GM18858 (cell line): ENCODE data around the gene UBFD1.
"Not testable (repeated sequence)": the region's sequence is repeated elsewhere in the genome, so short reads cannot be mapped to it uniquely, and the experiment has no call there.

ENCODE experiments used
- ATAC-seq: cut with Tn5 transposase; IDR thresholded peaks from one replicate; pipeline ENCODE4 v1.9.1; 2021; ENCODE audit not compliant: unreplicated experiment

The UBFD1 gene

DNA sequence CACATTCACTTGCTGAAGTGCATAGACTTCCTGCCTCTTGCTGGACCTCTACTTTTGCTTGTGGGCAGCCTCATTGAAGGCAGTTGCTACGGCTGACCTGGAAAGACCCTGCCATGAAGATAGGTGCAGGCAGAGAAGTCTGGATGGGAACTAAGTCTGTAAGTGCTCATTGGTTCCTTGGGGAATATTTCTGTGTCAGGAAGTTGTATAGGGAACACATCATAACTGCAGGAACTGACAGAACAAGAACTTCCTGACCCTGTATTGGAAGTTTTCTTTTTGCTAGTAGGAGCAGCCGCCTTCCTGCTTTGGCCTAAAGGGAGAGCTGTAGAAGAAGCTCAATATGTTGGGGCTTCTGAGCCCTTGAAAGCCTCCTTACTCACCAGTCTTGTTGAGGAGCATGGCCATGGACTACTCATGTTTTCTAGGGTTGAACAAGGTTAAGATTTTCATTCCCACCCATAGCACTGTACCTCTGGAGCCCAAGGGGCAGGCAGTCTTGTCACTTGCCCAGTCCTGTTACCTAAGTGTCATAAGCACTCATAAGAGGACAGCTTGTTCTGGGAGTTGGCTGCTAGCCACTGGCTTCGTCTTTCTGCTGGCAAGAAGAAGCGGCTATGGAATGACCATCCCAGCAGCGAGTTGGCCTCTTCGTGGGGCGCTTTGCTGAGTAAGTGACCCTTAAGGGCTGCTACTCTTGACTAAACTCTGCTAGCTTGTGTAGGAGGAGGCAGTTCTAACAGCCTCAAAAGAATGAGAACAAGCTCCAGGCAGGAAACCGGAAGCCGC is 7.2 kb downstream of the UBFD1 start:
- no peak for ATAC-seq

GRCh38 chr16:23566724-23567123 is 9.2 kb downstream of the UBFD1 start:
- no peak for ATAC-seq

- ATAC-seq, result no peak
These were observed 10.1 kb downstream of the UBFD1 start for GRCh38 chr16:23567602-23568001.

- no peak for ATAC-seq
These were observed 13.6 kb downstream of the UBFD1 start for GRCh38 chr16:23570992-23571632.

- no peak for ATAC-seq
These were observed 14.4 kb downstream of the UBFD1 start for GRCh38 chr16:23571895-23572294.

- ATAC-seq, result no peak
These were observed 14.9 kb downstream of the UBFD1 start for GRCh38 chr16:23572394-23572793.

DNA sequence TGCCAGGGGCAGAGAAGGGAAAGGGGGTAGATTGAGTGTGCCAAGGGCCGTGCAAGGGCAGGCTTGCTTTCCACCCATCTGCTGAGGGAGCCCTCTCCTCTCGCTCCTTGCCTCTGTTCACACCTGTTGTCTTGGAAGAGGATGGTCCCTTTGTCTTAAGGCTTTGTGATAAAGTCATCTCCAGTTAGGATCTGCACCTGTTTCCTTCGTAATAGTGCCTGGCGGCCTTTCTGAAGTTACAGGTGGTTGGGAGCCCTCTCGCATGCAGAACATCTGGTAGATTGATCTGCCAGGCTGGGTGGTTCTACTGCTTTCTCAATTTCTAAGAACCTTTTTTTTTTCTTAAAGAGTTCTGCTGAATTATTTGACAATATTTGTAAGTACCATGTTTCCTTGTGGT is 16.3 kb downstream of the UBFD1 start:
- no peak for ATAC-seq

- no peak for ATAC-seq
These were observed 18.3 kb downstream of the UBFD1 start for GRCh38 chr16:23575834-23576233.

GRCh38 chr16:23577493-23577892 is 20.0 kb downstream of the UBFD1 start:
- no peak for ATAC-seq

GRCh38 chr16:23578101-23578830 is 20.7 kb downstream of the UBFD1 start:
- ATAC-seq, result no peak

DNA sequence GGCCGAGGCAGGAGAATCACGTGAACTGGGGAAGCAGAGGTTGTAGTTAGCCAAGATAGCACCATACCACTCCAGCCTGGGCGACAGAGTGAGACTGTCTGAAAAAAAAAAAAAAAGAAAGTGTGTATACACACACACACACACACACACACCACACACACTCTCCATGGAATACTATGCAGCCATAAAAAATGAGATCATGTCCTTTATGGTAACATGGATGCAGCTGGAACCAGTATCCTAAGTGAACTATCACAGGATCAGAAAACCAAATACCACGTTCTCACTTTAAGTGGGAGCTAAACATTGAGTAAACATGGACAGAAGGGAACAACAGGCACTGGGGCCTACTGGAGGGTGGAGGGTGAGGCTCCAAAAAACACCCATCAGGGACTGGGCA is 21.8 kb downstream of the UBFD1 start:
- no peak for ATAC-seq

DNA sequence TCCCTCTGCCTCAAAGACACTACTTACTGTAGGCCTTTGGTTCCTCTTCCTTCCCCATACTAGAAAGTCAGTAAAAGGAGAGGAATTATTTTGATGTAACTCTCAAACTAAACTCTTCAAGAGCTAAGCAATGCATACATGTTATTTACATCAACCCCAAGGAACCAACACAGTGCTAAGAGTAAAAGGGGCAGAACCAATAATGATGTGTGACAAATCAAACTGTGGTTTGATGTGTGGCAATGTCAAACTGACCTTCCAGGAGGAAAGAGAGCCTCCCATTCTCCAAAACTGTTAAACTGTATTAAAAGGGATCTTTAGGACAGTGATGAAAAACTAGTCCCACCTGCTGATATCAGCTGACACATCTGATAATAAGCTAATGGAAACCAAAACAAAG is 22.9 kb downstream of the UBFD1 start:
- ATAC-seq, result no peak

GRCh38 chr16:23581764-23582163 is 24.2 kb downstream of the UBFD1 start:
- no peak for ATAC-seq

DNA sequence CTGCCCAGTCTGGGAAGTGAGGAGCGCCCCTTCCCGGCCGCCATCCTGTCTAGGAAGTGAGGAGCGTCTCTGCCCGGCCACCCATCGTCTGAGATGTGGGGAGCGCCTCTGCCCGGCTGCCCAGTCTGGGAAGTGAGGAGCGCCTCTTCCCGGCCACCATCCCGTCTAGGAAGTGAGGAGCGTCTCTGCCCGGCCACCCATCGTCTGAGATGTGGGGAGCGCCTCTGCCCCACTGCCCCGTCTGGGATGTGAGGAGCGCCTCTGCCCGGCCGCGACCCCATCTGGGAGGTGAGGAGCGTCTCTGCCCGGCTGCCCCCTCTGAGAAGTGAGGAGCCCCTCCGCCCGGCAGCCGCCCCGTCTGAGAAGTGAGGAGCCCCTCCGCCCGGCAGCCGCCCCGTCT is 25.7 kb downstream of the UBFD1 start:
- not testable (repeated sequence) for ATAC-seq

- ATAC-seq, result no peak
These were observed 26.9 kb downstream of the UBFD1 start for GRCh38 chr16:23584186-23585076.

DNA sequence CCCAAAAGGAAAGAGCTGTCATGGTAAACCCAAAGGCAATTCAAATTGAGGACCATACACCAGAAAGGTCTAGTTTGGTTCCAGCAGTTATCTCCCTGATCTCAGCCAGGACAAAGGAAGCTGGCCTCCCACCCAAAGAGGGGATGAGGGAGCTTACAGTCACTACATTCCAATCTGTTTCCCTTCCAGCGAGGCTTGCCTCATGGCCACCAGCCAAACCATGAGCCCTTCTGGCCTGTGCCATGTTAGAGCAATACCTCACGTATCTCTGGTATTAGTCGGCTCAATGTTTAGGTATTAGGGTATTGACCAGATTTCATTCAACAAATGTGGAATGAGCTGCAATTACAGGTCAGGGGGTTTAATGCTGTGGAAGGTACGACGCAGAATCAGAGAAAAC is 30.2 kb downstream of the UBFD1 start:
- no peak for ATAC-seq

DNA sequence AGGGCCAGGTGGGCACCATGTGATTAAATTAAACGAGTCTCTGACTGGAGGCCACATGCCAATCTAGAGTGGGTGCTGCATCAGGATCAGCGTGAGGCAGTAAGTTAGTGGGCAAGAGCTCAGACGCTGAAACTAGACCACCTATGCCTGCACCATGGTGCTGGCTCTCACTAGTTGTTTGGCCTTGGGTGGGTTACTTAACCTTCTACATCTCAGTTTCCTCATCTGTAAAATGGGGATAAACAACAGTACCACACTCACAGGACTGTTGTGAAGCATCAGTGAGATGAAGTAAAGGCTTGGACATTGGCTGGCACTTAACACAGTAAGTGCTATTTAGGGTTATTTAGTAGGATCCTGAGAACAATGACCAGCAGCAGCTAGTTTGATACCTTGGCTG is 32.7 kb downstream of the UBFD1 start:
- ATAC-seq, result no peak

DNA sequence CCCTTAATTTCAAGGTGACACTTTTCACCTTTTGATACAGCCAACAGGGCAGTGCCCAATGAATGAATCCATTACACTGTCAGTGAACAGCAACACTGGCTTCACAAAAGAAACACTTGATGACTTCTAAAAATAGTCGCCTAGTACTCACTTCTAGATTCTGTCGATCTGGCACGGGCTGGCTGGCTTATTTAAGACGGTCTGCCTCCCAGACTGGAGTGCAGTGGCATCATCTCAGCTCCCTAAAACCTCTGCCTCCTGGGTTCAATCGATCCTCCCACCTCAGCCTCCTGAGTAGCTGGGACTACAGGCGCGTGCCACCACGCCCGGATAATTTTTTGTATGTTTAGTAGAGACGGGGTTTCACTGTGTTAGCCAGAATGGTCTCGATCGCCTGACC is 36.7 kb downstream of the UBFD1 start:
- no peak for ATAC-seq

DNA sequence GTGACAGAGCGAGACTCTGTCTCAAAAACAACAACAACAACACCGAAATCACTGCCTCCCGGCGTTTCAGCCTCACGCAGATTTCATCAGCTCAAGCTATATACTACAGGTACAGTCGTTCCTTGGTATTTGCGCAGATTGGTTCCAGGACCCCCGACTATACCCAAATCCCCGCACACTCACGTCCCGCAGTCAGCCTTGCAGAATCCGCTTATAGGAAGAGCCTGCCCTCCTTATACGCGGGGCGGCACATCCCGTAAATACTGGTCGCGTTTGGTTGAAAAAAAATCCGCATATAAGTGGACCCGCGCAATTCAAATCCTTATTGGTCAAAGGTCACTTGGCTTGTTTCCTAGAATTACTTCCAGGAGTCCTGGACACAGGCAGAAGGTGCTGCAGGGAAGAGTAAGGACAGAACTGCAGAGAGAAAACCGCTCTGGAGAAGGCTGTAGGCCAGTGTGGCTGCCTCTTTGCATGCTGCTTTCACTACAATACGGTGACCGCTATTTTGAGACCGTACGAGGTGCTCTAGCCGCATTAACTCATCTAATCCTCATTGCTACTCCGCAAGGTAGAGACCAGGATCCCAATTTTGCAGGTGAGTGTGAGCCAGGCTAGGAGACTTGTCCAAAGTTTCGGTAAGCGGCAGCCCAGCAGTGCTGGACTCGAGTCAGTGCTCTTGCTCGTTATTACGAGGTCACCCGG is 37.9 kb downstream of the UBFD1 start:
- no peak for ATAC-seq

DNA sequence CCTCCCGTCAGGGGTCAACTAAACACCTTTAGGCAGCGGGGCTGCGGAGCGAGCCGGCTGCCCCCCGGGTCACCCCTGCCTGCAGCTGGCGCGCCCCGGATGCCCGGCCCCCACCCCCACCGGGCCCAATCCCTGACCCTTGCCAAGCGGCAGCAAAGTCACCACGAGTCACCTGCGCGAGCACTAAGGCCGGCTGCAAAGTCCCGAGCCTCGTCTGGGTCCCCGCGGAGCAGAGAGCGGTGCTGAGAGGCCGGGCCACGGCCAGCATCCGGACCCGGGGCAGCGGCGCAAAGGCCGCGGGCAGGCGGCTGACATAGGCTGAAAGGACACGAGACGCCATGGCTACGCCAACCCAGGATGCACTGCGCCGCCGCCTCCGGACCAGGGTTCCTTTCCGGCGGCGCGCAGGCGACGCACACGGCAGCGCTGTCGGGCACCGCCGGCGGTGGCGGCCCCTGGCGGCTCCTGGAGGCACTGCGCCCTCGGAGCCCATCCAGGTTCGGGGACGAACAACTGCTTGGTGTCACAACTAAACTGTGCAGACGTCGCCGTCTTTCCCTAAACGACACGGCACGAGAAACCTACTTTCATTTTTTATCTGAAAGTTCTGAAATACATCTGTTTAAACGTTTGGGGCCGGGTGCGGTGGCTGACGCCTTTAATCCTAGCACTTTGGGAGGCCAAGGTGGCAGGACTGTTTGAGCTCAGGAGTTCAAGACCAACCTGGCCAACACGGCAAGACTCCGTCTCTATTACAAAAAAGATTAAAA is 38.6 kb downstream of the UBFD1 start, which contains the start of gene NDUFAB1:
NDUFAB1 (minus strand) TSS at position 366 of the 770 bp plus-strand sequence; CDS start at position 340, 26 bp downstream.
- peak; percentile 88 for ATAC-seq
